ENCODE results near the gene RNF8.
A peak's percentile ranks its signal among the peaks of the same experiment; 100 is the strongest.

The RNF8 gene

DNA sequence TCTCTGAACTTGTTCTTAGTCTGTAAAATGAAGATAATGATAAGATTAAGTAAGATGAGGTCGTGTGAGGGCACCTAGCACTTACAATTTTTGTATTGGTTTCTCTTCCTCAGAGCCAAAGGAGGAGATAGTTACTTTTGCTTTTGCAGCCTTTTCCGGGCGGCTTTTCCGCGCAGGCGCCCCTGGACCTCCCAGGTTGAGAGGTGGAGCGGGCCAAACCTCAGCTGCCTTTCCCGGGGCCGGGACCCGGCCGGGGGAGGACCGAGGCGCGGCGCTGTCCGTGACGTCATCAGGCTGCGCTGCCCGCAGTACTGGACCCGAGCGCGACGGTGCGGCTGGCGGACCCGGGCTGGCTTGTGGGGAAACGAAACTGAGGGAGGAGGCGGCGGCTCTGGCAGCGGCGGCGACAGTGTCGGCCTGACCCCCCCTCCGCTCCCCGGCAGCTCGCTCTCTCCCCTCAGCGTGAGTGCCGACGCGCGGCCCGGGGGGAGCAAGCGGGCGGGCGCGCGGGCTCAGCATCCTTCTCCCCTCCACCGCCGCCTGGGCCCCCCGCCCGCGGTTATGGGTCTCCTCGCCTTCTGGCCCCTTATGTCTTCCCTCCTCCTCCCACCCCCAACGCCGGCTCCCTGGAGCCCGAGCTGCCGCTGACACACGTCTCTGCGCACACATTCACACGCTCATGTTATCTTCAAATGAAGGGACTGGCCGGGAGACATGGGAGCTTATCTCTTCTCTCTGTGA, 79.3 kb downstream of the RNF8 start, which contains the start of gene CMTR1:
TSS of gene CMTR1 (plus strand) at position 306 of the 741 bp plus-strand sequence. CDS start 2,409 bp downstream, outside the sequence.
- TF ChIP-seq, protein P1, sequence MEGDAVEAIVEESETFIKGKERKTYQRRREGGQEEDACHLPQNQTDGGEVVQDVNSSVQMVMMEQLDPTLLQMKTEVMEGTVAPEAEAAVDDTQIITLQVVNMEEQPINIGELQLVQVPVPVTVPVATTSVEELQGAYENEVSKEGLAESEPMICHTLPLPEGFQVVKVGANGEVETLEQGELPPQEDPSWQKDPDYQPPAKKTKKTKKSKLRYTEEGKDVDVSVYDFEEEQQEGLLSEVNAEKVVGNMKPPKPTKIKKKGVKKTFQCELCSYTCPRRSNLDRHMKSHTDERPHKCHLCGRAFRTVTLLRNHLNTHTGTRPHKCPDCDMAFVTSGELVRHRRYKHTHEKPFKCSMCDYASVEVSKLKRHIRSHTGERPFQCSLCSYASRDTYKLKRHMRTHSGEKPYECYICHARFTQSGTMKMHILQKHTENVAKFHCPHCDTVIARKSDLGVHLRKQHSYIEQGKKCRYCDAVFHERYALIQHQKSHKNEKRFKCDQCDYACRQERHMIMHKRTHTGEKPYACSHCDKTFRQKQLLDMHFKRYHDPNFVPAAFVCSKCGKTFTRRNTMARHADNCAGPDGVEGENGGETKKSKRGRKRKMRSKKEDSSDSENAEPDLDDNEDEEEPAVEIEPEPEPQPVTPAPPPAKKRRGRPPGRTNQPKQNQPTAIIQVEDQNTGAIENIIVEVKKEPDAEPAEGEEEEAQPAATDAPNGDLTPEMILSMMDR (IDR thresholded peaks at IDR 0.05; ENCODE audit: low read depth, low read length): no peak
- TF ChIP-seq EZH2phosphoT487 (IDR thresholded peaks at IDR 0.05; ENCODE audit: low read depth): no peak
- Histone ChIP-seq H2AFZ (ENCODE audit: low read depth, low read length) (peak within 1 kb of the TSS; percentile 96), H3K9me3 (ENCODE audit: insufficient read depth, low read length) (no peaks in the 10 kb centered on the region), H4K20me1 (ENCODE audit: insufficient read depth, low read length) (no peaks in the 10 kb centered on the region; the same call in 1 of the 2 replicates), H3K4me2 (ENCODE audit: low read length) (peak within 1 kb of the TSS; percentile 91), H3K79me2 (ENCODE audit: low read length) (peaks cover 34% of the 10 kb centered on the region), H3K27me3 (ENCODE audit: low read depth, low read length) (no peaks in the 10 kb centered on the region), H3K36me3 (replicated peaks; ENCODE audit: low read depth, low read length) (peaks cover 19% of the 10 kb centered on the region), H3K4me3 (ENCODE audit: low read length) (peak within 1 kb of the TSS; percentile 91), H3K4me1 (ENCODE audit: low read length) (peaks cover 21% of the 10 kb centered on the region), H3K27ac (ENCODE audit: low read length) (peak within 1 kb of the TSS; percentile 89), H3K9ac (ENCODE audit: low read length) (peak within 1 kb of the TSS; percentile 91)

DNA sequence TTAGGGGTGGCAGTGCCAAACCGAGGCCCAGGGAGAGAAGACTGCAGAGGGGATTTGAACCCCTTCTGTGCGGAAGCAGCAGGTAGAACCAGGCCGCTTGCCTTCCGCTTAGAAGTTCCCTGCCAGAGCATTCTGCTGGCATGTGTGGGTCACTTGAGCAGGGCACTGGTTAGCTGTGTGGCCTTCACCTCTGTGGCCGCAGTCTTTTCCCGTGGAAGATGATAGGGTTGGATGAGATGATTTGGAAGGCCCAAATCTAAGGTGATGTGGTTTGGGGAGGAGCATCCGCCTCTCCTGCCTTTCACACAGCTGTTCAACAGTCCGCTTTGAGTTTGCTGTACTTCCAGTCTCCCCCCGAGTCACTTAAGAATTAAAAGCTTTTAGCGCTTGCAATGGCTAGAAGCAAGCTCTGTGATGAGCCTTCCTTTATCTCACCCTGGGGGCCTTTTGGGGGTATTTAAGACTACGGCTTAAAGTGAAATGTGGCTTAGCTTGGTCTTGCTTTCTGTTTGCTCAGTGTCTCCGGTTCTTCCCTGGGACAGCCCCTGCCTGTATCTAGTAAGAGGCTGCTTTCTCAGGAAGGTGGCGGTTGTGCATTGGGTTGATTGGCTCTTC, 80.0 kb downstream of the RNF8 start:
- Histone ChIP-seq H2AFZ (ENCODE audit: low read depth, low read length) (peak overlapping the region; percentile 48), H3K4me3 (ENCODE audit: low read length) (peak overlapping the region; percentile 91), H3K4me1 (ENCODE audit: low read length) (peaks cover 21% of the 10 kb centered on the region), H3K9ac (ENCODE audit: low read length) (peak overlapping the region; percentile 91), H3K36me3 (replicated peaks; ENCODE audit: low read depth, low read length) (peaks cover 24% of the 10 kb centered on the region), H4K20me1 (ENCODE audit: insufficient read depth, low read length) (no peaks in the 10 kb centered on the region; the same call in 1 of the 2 replicates), H3K27me3 (ENCODE audit: low read depth, low read length) (no peaks in the 10 kb centered on the region), H3K9me3 (ENCODE audit: insufficient read depth, low read length) (no peaks in the 10 kb centered on the region), H3K4me2 (ENCODE audit: low read length) (peak overlapping the region; percentile 69), H3K27ac (ENCODE audit: low read length) (peak overlapping the region; percentile 89), H3K79me2 (ENCODE audit: low read length) (peaks cover 34% of the 10 kb centered on the region)
- TF ChIP-seq, protein P1 (IDR thresholded peaks at IDR 0.05; ENCODE audit: low read depth, low read length): no peak
- TF ChIP-seq EZH2phosphoT487 (IDR thresholded peaks at IDR 0.05; ENCODE audit: low read depth): no peak

DNA sequence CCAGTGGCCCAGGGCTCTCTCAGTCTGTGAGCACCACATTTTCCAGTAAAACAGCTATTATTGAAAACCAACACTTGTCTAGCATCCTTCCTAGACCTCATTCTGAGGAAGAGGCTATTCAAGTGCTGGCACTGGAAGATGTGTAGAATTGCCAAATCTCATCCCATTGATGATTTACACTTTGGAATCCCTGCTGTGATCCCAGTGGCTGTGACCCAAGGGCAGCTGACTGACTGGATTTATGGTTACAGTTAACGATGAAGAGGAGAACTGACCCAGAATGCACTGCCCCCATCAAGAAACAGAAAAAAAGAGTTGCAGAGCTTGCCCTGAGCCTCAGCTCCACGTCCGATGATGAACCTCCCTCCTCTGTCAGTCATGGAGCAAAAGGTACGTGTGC, 81.6 kb downstream of the RNF8 start:
- Histone ChIP-seq H4K20me1 (ENCODE audit: insufficient read depth, low read length) (no peaks in the 10 kb centered on the region; the same call in 1 of the 2 replicates), H3K4me2 (ENCODE audit: low read length) (peak overlapping the region; percentile 69; the same call in 1 of the 2 replicates), H3K9me3 (ENCODE audit: insufficient read depth, low read length) (no peaks in the 10 kb centered on the region), H3K9ac (ENCODE audit: low read length) (no peak overlapping the region), H3K4me3 (ENCODE audit: low read length) (no peak overlapping the region), H3K36me3 (replicated peaks; ENCODE audit: low read depth, low read length) (peaks cover 36% of the 10 kb centered on the region), H3K79me2 (ENCODE audit: low read length) (peaks cover 34% of the 10 kb centered on the region), H3K27ac (ENCODE audit: low read length) (no peak overlapping the region), H3K27me3 (ENCODE audit: low read depth, low read length) (no peaks in the 10 kb centered on the region), H2AFZ (ENCODE audit: low read depth, low read length) (no peak overlapping the region), H3K4me1 (ENCODE audit: low read length) (peaks cover 21% of the 10 kb centered on the region)
- TF ChIP-seq, protein P1 (IDR thresholded peaks at IDR 0.05; ENCODE audit: low read depth, low read length): no peak
- no peak for TF ChIP-seq EZH2phosphoT487 (IDR thresholded peaks at IDR 0.05; ENCODE audit: low read depth)

DNA sequence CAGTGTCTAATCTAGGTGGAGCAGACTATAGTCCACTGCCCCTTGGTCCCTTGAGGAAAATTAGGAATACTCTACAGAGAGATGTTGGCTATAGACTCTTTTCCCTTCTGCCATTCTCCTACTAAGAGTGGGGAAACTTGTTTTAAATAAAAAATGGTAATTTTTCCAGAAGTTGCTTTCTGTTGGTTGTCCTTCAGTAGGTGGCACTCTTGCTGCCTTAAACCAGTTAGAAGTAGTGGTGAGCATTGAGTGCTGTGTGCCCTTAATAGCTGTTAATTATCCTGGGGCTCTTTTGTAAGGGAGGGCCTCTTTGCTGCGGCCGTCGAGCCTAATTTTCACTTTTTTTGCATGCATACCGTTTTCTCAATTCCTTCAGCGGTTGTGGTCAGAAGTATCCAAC, 82.0 kb downstream of the RNF8 start:
- H2AFZ ChIP-seq (ENCODE audit: low read depth, low read length): no peak overlapping the region
- peaks cover 21% of the 10 kb centered on the region for H3K4me1 ChIP-seq (ENCODE audit: low read length)
- peaks cover 36% of the 10 kb centered on the region for H3K79me2 ChIP-seq (ENCODE audit: low read length)
- H3K9ac ChIP-seq (ENCODE audit: low read length): no peak overlapping the region
- peaks cover 37% of the 10 kb centered on the region for H3K36me3 ChIP-seq (replicated peaks; ENCODE audit: low read depth, low read length)
- no peak overlapping the region for H3K4me2 ChIP-seq (ENCODE audit: low read length)
- H4K20me1 ChIP-seq (ENCODE audit: insufficient read depth, low read length): no peaks in the 10 kb centered on the region; the same call in 1 of the 2 replicates
- H3K27me3 ChIP-seq (ENCODE audit: low read depth, low read length): no peaks in the 10 kb centered on the region
- TF ChIP-seq EZH2phosphoT487 (IDR thresholded peaks at IDR 0.05; ENCODE audit: low read depth): no peak
- TF ChIP-seq, protein P1 (IDR thresholded peaks at IDR 0.05; ENCODE audit: low read depth, low read length): peak; percentile 46
- no peaks in the 10 kb centered on the region for H3K9me3 ChIP-seq (ENCODE audit: insufficient read depth, low read length)
- H3K4me3 ChIP-seq (ENCODE audit: low read length): no peak overlapping the region
- no peak overlapping the region for H3K27ac ChIP-seq (ENCODE audit: low read length)

Measured in OCI-LY3 (cell line).